Upper lobe of right lung (tissue), 1 donor: Measurements from ENCODE around the gene WT1. TPM values are rescaled to one million over a fixed set of nuclear protein-coding genes. Genes with fewer than 3 reads are reported as not detected.
A peak's percentile ranks its signal among the peaks of the same experiment; 100 is the strongest.

ENCODE experiments used
- ATAC-seq: fragments of 200-7000 bp; cut with Tn5 transposase; one replicate; pipeline ENCODE4 v1.9.1; 2020; ENCODE audit warnings: mild to moderate bottlenecking, moderate library complexity
- DNase-seq: peaks from one replicate; pipeline ENCODE4 v3.0.0-alpha.2; 2020
- H3K27ac ChIP-seq: fragments of 200-600 bp; one replicate; pipeline ENCODE4 v1.8.0; 2022
- H3K27me3 ChIP-seq: fragments of 200-600 bp; one replicate; pipeline ENCODE4 v1.8.0; 2022; ENCODE audit warnings: mild to moderate bottlenecking
- H3K36me3 ChIP-seq: fragments of 200-600 bp; one replicate; pipeline ENCODE4 v1.8.0; 2022
- H3K4me1 ChIP-seq: fragments of 200-600 bp; one replicate; pipeline ENCODE4 v1.8.0; 2022
- H3K4me3 ChIP-seq: fragments of 200-600 bp; one replicate; pipeline ENCODE4 v1.8.0; 2022; ENCODE audit warnings: mild to moderate bottlenecking
- H3K9me3 ChIP-seq: fragments of 200-600 bp; one replicate; pipeline ENCODE4 v1.8.0; 2022
- intact Hi-C: fragments of 100-400 bp; cut with DNase I; formaldehyde crosslinking; loops from one replicate; pipeline ENCODE4 v1.11.0; 2022
- total RNA-seq: library from RNA; stranded (reverse); fragmentation: NEBNext Ultra II Directional; extraction: Animal tissue kit (Norgen Biotek cat#: 25700); gene quantifications from one replicate; pipeline ENCODE4 v1.2.1, GENCODE V29; 2021
- TF ChIP-seq, protein P1 (sequence below): fragments of 200-600 bp; IDR thresholded peaks from one replicate; pipeline ENCODE4 v1.8.0; 2022; ENCODE audit warnings: antibody characterized with exemption
- donor health status: DM: no; HTN: yes; CAD: no; lungs with severe emphysema.

The WT1 gene
- total RNA-seq, 1 donor from 2014 or later = 1.5 TPM

DNA sequence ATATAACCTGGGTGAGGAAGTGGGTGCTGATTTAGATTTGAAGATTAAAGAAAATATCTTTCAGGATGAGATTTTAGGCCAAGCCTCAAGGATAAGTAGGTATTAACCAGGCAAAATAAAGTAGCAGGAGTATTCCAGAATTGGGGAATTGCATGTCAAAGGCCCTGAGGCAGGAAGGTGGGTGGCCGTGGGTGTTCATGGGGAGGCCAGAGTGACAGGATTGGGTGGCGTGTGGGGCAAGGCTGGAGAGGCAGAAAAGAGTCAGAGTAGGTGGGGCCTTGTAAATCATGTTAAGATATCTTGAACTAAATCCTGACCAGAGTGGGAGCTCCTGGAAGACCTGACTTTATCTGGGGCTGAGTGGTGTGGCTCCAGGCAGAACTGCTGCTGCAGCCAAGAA lies 19.7 kb upstream of the WT1 start:
- Histone ChIP-seq H3K36me3 (no peaks in the 10 kb centered on the region), H3K4me3 (no peak overlapping the region), H3K27ac (no peak overlapping the region), H3K27me3 (no peaks in the 10 kb centered on the region), H3K9me3 (no peaks in the 10 kb centered on the region), H3K4me1 (no peaks in the 10 kb centered on the region)
- intact Hi-C loops = no loop called here
- no peak for DNase-seq
- ATAC-seq = no peak
- TF ChIP-seq, protein P1, sequence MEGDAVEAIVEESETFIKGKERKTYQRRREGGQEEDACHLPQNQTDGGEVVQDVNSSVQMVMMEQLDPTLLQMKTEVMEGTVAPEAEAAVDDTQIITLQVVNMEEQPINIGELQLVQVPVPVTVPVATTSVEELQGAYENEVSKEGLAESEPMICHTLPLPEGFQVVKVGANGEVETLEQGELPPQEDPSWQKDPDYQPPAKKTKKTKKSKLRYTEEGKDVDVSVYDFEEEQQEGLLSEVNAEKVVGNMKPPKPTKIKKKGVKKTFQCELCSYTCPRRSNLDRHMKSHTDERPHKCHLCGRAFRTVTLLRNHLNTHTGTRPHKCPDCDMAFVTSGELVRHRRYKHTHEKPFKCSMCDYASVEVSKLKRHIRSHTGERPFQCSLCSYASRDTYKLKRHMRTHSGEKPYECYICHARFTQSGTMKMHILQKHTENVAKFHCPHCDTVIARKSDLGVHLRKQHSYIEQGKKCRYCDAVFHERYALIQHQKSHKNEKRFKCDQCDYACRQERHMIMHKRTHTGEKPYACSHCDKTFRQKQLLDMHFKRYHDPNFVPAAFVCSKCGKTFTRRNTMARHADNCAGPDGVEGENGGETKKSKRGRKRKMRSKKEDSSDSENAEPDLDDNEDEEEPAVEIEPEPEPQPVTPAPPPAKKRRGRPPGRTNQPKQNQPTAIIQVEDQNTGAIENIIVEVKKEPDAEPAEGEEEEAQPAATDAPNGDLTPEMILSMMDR = no peak

DNA sequence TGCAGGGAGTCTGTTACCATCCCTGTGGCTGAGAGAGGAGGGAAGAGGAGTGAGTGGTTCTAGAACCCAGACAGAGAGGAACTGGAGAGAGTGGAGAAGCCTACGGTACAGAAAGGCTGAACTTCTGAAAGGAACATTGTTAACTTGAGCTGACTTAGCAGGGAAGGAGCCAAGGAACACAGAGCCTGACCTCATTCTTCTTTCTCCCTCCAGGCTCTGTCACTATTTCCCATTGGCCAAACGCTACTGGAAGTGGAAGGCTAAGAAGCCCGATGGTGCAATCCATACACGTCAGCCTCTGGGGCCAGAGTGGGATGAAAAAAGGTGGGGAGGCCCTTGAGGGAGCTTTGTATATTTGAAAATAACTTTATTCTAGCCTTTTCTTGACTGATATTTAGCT lies 16.5 kb upstream of the WT1 start:
- ATAC-seq (peak; percentile 10), DNase-seq (no peak)
- no peaks in the 10 kb centered on the region for H3K4me1 ChIP-seq
- no peaks in the 10 kb centered on the region for H3K9me3 ChIP-seq
- H3K4me3 ChIP-seq = no peak overlapping the region
- no peak overlapping the region for H3K27ac ChIP-seq
- intact Hi-C loops = no loop called here
- H3K27me3 ChIP-seq = no peaks in the 10 kb centered on the region
- TF ChIP-seq, protein P1 = no peak
- H3K36me3 ChIP-seq = no peaks in the 10 kb centered on the region

DNA sequence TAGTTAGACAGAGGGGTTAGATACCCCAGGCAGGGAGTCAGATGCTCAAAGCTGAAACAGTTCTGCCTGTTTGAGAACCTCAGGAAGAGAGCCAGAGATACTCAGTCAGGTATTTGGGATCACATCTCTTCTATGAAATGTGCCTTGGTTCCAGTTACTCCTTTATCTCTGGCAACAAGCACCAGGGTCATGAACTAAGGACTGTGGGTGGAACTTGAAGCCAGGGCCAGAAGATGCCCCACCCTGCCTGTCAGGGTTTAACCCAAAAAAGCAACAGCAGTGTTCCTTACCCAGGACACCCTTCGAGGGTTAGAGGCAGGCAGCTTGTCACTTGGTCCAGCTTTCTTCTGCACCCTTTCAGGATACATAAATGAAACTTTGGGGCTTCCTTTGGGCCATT lies 15.0 kb upstream of the WT1 start:
- intact Hi-C loops = no loop called here
- Histone ChIP-seq H3K9me3 (no peaks in the 10 kb centered on the region), H3K4me1 (no peaks in the 10 kb centered on the region), H3K27me3 (peaks cover under 1% of the 10 kb centered on the region), H3K27ac (no peak overlapping the region), H3K4me3 (no peak overlapping the region), H3K36me3 (no peaks in the 10 kb centered on the region)
- ATAC-seq (no peak), DNase-seq (no peak)
- TF ChIP-seq, protein P1 = no peak

DNA sequence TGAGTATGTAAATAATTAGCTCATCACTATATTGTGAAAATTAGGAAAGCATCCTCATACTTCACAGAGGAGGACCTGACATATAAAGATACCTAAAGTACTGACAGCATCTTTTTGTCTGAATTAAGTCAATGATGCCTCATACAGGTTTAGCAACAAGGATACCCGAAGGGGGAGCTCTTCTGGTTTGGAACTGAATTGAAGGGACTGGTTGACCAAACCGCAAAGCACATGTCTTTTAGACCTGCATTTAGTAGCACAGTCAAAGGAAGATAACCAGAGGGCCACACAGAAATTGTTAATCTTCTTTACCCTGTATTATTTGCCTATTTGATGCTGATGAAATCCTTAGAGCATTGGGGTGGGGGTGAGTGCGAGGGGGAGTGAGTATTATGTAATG lies 12.9 kb upstream of the WT1 start:
- no peaks in the 10 kb centered on the region for H3K4me1 ChIP-seq
- H3K36me3 ChIP-seq = no peaks in the 10 kb centered on the region
- H3K4me3 ChIP-seq = no peak overlapping the region
- no peaks in the 10 kb centered on the region for H3K9me3 ChIP-seq
- no peak overlapping the region for H3K27ac ChIP-seq
- H3K27me3 ChIP-seq = peaks cover 20% of the 10 kb centered on the region
- intact Hi-C loops = no loop called here
- no peak for DNase-seq
- TF ChIP-seq, protein P1 = no peak
- ATAC-seq = no peak

DNA sequence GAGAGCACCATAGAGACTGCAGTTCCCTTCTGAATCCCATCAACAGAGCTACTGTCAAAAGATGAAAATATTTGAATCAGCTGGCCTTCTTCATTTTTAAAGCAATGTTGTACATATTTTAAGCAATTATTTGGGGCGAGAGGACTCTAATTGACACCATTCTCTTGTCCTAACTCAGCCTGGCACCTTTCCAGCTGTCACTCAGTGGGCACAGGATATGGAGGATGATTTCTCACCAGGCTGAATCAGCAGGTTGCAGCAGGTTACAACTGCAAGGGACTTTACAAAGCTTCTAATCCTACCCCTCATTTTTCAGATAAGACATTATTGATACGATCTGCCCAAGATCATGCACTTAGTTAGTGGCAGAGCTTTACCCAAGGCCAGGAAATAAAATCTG lies 11.9 kb upstream of the WT1 start:
- no peak overlapping the region for H3K27ac ChIP-seq
- no peaks in the 10 kb centered on the region for H3K9me3 ChIP-seq
- intact Hi-C loops = no loop called here
- DNase-seq = no peak
- H3K27me3 ChIP-seq = peaks cover 28% of the 10 kb centered on the region
- no peaks in the 10 kb centered on the region for H3K4me1 ChIP-seq
- no peak for ATAC-seq
- no peaks in the 10 kb centered on the region for H3K36me3 ChIP-seq
- TF ChIP-seq, protein P1 = no peak
- H3K4me3 ChIP-seq = no peak overlapping the region

DNA sequence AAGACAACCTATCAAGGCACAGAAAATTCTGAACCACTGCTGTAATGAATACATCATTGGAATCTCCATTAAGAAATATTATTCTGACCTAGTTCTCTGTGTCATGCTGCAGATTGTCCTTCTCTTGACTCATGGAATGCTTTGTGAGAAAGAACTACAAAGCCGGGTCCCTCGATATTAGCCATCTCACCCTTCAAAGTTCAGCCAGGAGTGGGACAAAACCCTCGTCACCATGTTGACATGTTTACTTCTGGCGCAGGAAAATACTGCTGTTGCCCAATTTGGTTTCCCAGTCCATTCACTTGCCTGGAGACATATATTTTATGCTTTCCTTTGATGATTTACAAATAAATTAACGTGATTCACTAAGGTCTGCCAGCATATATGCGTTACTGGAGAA lies 10.9 kb upstream of the WT1 start:
- Histone ChIP-seq H3K9me3 (no peaks in the 10 kb centered on the region), H3K4me3 (no peak overlapping the region), H3K4me1 (no peaks in the 10 kb centered on the region), H3K36me3 (no peaks in the 10 kb centered on the region), H3K27me3 (peaks cover 38% of the 10 kb centered on the region), H3K27ac (no peak overlapping the region)
- intact Hi-C loops = no loop called here
- DNase-seq (no peak), ATAC-seq (no peak)
- TF ChIP-seq, protein P1 = no peak
